Skin epidermis (tissue), 12 donors: ENCODE results near the gene DMKN.

Source experiments
- H3K27ac ChIP-seq, 21 experiments: fragments of 200-600 bp; sonication (generic) in 11 of 21; one replicate each; pipeline ENCODE4 v1.5.0; 2020; ENCODE audit warnings: mild to moderate bottlenecking in 3 of 21, inconsistent platforms in 2 of 21, moderate library complexity in 2 of 21
- H3K4me3 ChIP-seq, 7 experiments: fragments of 200-600 bp; sonication (generic) in 2 of 7; one replicate each; pipeline ENCODE4 v1.5.0; 2020; ENCODE audit warnings: inconsistent platforms in 2 of 7, mild to moderate bottlenecking in 2 of 7, moderate library complexity in 1 of 7

The DMKN gene

DNA sequence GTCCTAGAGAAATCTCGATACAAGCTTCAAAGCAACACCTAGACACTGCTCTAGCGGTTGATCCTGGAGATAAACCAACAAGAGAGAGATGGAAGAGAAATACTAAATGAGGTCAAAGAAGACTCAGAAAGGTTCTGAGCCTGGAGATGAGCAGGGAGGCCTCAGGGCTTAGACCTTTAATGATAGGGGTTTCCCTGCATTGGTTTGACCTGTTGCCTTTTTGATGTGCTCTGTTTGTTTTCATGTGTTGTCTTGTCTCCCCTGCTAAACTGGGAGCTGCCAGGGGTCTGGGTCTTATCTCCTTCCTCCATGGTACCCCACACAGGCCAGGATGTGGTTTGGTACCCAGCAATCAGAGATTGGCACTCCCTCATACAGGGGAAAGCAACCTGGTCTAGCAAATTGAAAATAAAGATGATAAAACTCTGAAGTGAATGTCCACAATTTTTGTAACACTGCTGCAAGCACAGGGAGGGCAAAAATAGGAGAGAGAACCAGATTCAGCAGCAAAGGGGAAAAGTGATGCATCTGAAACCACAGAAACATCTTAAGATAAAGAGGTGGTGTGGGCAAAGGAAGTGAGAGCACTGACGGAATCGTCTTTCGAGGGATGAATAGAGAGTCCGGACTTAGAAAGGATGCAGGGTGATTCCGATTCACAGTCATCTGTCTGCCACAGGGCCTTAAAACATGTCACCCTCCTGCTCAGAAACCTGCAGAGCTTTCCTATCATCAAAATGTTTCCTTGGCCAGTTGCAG, 61.9 kb downstream of the DMKN start:
- H3K4me3 ChIP-seq, result no peak overlapping the region
- no peak overlapping the region for H3K27ac ChIP-seq

DNA sequence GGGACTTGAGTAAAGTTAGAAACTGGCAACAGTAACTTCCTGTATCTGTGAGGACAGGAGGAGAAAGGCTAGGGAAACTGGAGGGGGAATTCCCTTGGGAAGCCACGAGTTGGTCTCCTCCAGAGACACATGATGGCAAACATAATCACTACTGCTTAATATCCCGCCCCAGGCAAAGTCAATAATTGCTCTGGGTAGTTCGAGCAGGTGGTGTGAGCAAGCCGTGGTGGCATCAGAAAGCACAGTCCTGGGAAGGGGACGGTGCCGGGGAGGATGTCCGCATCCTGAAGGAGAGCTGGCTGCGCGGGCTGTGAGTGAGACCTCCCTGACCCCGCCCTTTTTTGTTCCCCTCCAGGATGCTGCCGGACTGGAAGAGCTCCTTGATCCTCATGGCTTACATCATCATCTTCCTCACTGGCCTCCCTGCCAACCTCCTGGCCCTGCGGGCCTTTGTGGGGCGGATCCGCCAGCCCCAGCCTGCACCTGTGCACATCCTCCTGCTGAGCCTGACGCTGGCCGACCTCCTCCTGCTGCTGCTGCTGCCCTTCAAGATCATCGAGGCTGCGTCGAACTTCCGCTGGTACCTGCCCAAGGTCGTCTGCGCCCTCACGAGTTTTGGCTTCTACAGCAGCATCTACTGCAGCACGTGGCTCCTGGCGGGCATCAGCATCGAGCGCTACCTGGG, 63.9 kb downstream of the DMKN start:
- H3K27ac ChIP-seq, result peak overlapping the region in 13 of 21 experiments; percentile 30 to 78 (median 54)
- peak overlapping the region in 1 of 7 experiments; percentile 0 for H3K4me3 ChIP-seq

DNA sequence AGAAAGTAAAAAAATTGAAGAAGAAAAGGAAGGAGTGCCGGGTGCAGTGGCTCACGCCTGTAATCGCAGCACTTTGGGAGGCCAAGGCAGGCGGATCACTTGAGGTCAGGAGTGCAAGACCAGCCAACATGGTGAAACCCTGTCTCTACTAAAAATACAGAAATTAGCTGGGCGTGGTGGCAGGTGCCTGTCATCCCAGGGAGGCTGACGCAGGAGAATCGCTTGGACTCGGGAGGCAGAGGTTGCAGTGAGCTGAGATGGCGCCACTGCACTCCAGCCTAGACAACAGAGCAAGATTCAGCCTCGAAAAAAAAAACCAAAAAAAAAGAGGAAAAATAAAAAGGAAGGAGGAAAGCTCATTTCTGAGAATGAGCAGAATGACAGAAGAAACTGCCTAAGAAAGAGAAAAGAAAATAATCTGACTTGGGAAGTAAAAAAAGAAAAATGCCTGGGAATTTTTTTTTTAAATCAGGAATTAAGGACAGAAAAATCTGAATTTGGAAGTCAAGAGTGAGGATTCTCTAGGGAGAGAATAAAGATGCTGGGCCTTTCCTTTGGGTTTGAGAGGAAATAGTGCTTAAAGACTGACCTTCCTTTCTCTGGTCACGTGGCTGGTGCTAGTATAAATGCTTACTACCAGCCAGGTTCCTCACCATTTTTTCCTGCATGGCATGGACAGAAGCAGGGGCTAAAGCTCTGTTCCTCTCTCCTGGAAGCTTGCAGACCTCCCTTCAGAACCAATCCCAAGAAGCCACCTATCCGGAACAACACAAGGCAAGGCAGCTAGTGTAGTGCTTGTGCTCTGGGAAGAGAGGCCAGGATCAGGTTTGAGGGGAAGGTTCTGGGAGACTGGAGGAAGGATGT, 65.6 kb downstream of the DMKN start, which contains the start of gene FFAR2:
FFAR2 (plus strand) TSS at position 652 of the 864 bp plus-strand sequence. CDS start 1,458 bp downstream, outside the sequence.
- Histone ChIP-seq H3K27ac (peak within 1 kb of the TSS in 15 of 21 experiments; percentile 30 to 78 (median 54)), H3K4me3 (no peak within 1 kb of the TSS)
